Prostate gland (tissue), 2 donors: Measurements from ENCODE around the gene UST. TPM values are rescaled to one million over a fixed set of nuclear protein-coding genes. Genes with fewer than 3 reads are reported as not detected.

Experiments
- DNase-seq: peaks from one replicate; pipeline ENCODE4 v3.0.0-alpha.2; 2019; ENCODE audit warnings: low spot score
- H3K27ac ChIP-seq, 2 donors: fragments of 200-600 bp; sonication (generic); 2 replicates each; pipeline ENCODE4 v1.5.1; 2017 to 2019
- H3K27me3 ChIP-seq: fragments of 200-600 bp; sonication (generic); replicated peaks from 2 replicates; pipeline ENCODE4 v1.5.1; 2019; ENCODE audit not compliant: insufficient read depth
- H3K36me3 ChIP-seq, 2 donors: fragments of 200-600 bp; sonication (generic); 1 replicate in 1 of 2; 2 replicates in 1 of 2; pipeline versions ENCODE4 v1.5.1 to v1.8.1; 2017 to 2019
- H3K4me1 ChIP-seq: fragments of 200-600 bp; sonication (generic); replicated peaks from 2 replicates; pipeline ENCODE4 v1.5.1; 2019
- H3K4me3 ChIP-seq, 2 donors: fragments of 200-600 bp; sonication (generic); 2 replicates each; pipeline ENCODE4 v1.5.1; 2017 to 2019
- H3K9me3 ChIP-seq: fragments of 200-600 bp; sonication (generic); 2 replicates; pipeline ENCODE4 v1.5.1; 2017
- POLR2A ChIP-seq: fragments of 450-650 bp; IDR thresholded peaks from one replicate; pipeline ENCODE4 v1.6.1; 2016; ENCODE audit warnings: antibody characterized with exemption, mild to moderate bottlenecking
- POLR2AphosphoS5 ChIP-seq: sonication (generic); formaldehyde crosslinking; IDR thresholded peaks from one replicate; pipeline ENCODE4 v1.6.1; 2017; ENCODE audit warnings: antibody characterized with exemption
- WGBS: methylation state at CpG from one replicate; pipeline ENCODE4 v1.1.5; 2018; 5-methylcytosine and 5-hydroxymethylcytosine counted together
- intact Hi-C: fragments of 100-400 bp; cut with DNase I; formaldehyde crosslinking; loops from one replicate; pipeline ENCODE4 v1.14.2; 2022
- total RNA-seq, 2 donors: library from RNA; depleted of rRNA; stranded (reverse); fragments of >200 nt; gene quantifications; one replicate each; pipeline ENCODE4 v1.1.0, GENCODE V29; 2016
- TF ChIP-seq, protein P1 (sequence below), 4 experiments: fragments of 200-600 bp in 2 of 4; fragments of 450-650 bp in 2 of 4; sonication (generic) in 2 of 4; IDR thresholded peaks; 1 replicate in 3 of 4; 2 replicates in 1 of 4; pipeline ENCODE4 v1.5.1; 2016 to 2019; ENCODE audit warnings: antibody characterized with exemption in 4 of 4, mild to moderate bottlenecking in 2 of 4, moderate library complexity in 2 of 4

UST gene
- total RNA-seq, 2 donors from 2014 or later, result 6.6 to 12.9 TPM

DNA sequence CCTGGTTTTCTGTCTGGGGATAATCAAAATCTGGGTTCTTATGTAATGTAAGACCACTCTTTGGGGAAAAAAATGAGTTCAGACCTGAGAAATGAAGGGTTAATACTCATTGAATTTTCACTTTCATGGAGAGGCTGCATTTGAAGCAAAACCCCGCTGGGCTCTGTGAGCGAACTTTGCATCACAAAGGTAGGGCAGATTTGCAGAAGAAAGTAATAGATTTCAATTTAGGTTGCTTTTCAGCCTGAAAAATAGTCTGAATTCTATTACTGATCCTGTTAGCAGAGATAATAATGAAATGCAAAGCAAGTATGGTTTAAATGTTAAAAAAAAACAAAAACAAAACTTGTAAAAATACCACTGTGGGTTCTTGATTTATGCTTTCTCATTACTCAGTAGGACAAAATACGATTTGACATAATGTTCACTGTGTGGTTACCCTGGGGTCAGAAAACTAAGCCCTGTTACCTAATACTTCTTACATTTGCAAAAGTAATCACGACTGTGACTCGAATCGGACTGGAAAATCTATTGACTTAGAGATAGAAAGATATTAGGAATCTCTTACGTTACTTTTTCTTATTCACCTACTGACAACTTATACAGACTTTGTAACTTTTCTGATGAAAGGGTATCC, 72.2 kb downstream of the UST start:
- no peaks in the 10 kb centered on the region for H3K27me3 ChIP-seq
- DNase-seq, result no peak
- H3K27ac ChIP-seq, result no peak overlapping the region
- H3K4me1 ChIP-seq, result no peaks in the 10 kb centered on the region
- 56% methylated on average over 7 of the region's 7 CpGs for WGBS
- H3K4me3 ChIP-seq, result no peak overlapping the region
- TF ChIP-seq POLR2AphosphoS5, result no peak
- TF ChIP-seq, protein P1, sequence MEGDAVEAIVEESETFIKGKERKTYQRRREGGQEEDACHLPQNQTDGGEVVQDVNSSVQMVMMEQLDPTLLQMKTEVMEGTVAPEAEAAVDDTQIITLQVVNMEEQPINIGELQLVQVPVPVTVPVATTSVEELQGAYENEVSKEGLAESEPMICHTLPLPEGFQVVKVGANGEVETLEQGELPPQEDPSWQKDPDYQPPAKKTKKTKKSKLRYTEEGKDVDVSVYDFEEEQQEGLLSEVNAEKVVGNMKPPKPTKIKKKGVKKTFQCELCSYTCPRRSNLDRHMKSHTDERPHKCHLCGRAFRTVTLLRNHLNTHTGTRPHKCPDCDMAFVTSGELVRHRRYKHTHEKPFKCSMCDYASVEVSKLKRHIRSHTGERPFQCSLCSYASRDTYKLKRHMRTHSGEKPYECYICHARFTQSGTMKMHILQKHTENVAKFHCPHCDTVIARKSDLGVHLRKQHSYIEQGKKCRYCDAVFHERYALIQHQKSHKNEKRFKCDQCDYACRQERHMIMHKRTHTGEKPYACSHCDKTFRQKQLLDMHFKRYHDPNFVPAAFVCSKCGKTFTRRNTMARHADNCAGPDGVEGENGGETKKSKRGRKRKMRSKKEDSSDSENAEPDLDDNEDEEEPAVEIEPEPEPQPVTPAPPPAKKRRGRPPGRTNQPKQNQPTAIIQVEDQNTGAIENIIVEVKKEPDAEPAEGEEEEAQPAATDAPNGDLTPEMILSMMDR (IDR thresholded peaks at IDR 0.05), result no peak
- no peak for TF ChIP-seq POLR2A
- intact Hi-C loops, result no loop called here
- H3K36me3 ChIP-seq, result no peaks in the 10 kb centered on the region
- no peaks in the 10 kb centered on the region for H3K9me3 ChIP-seq

DNA sequence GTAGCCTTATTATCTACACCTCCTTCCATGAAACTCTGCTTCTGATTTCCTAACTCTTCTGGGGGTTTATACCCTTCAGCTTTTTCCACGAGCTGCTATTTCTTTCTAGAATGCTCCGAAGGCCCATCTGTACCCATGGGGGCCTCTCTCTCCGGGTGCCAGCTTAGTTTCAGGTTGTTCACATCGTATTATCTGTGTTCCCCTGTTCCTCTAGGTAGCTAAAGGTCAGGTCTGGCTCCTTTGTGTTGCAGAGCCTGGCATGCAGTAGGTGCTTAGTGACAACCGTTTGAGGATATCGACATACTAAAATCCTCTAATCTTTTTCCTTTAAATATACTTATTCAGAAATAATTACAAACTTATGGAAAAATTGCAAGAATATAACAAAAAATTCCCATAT, 73.0 kb downstream of the UST start:
- no peak for DNase-seq
- Histone ChIP-seq H3K4me3 (no peak overlapping the region), H3K9me3 (no peaks in the 10 kb centered on the region), H3K36me3 (no peaks in the 10 kb centered on the region), H3K27ac (no peak overlapping the region), H3K4me1 (no peaks in the 10 kb centered on the region), H3K27me3 (no peaks in the 10 kb centered on the region)
- 90% methylated on average over 6 of the region's 6 CpGs for WGBS
- TF ChIP-seq POLR2AphosphoS5 (no peak), POLR2A (no peak)
- TF ChIP-seq, protein P1 (IDR thresholded peaks at IDR 0.05), result no peak
- intact Hi-C loops, result no loop called here

DNA sequence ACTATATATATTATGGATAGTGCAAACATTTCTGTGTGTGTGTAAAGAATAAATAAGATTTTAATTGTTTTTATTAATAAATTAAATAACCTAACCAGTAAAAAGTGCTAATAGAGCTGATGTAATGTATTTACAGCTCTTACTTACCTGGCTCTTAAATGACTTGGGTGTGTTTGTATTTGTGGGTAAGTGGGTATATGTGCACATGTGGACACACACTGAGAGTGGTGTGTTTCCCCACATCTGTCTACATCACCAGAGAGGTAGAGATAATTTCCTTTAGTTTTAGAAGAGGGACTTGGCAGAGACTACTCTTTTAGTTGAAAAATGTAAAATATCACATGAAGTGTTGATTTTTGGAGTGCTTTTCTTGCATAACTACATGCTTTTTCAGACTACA, 76.0 kb downstream of the UST start:
- H3K4me3 ChIP-seq, result no peak overlapping the region
- H3K36me3 ChIP-seq, result no peaks in the 10 kb centered on the region
- intact Hi-C loops, result no loop called here
- H3K9me3 ChIP-seq, result no peaks in the 10 kb centered on the region
- H3K27ac ChIP-seq, result no peak overlapping the region
- TF ChIP-seq, protein P1 (IDR thresholded peaks at IDR 0.05), result no peak
- TF ChIP-seq POLR2A (no peak), POLR2AphosphoS5 (no peak)
- no peak for DNase-seq
- no peaks in the 10 kb centered on the region for H3K27me3 ChIP-seq
- no peaks in the 10 kb centered on the region for H3K4me1 ChIP-seq

DNA sequence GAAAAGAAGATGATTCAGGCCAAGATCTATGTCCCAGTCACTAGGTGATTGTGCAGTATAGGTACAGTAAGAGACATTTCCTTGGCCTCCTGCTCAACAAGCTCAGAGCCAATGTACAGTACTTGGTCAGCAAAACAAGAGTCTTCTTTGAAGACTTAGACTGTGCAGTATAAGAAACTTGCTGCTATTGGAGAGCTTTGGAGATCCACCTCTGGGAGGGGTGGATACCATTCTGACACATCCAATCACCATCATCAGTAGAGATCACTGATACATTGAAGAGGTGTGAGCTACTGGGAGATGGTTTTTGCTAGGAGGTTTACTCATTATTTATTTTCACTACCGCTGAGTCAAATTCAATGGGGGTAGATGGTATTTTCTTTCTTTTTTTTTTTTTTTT, 77.5 kb downstream of the UST start:
- intact Hi-C loops, result no loop called here
- TF ChIP-seq, protein P1 (IDR thresholded peaks at IDR 0.05), result no peak
- TF ChIP-seq POLR2A, result no peak
- no peak for TF ChIP-seq POLR2AphosphoS5
- Histone ChIP-seq H3K4me3 (no peak overlapping the region), H3K27ac (no peak overlapping the region), H3K36me3 (no peaks in the 10 kb centered on the region), H3K9me3 (no peaks in the 10 kb centered on the region), H3K27me3 (no peaks in the 10 kb centered on the region), H3K4me1 (no peaks in the 10 kb centered on the region)
- DNase-seq, result no peak
- 96% methylated on average over 1 of the region's 1 CpG for WGBS

DNA sequence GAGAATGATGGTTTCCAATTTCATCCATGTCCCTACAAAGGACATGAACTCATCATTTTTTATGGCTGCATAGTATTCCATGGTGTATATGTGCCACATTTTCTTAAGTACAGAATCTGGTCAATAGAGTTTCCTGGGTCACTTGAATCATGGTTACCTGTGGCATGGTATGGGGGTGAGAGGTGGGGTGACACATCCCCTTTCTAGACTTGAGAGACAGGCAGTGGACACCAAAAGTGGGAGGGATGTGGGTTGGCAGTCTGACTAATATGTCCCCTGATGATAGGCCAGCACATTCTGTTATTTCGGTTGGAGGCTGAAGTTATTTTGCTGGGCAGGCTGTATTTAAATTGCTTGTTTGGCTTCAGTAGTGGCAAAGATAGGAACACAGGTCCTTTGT, 78.1 kb downstream of the UST start:
- Histone ChIP-seq H3K27ac (no peak overlapping the region), H3K9me3 (no peaks in the 10 kb centered on the region), H3K4me3 (no peak overlapping the region), H3K36me3 (no peaks in the 10 kb centered on the region), H3K4me1 (no peaks in the 10 kb centered on the region), H3K27me3 (no peaks in the 10 kb centered on the region)
- intact Hi-C loops, result no loop called here
- DNase-seq, result no peak
- WGBS, result 100% methylated on average over 1 of the region's 1 CpG
- no peak for TF ChIP-seq POLR2A
- no peak for TF ChIP-seq POLR2AphosphoS5
- TF ChIP-seq, protein P1 (IDR thresholded peaks at IDR 0.05), result no peak
